SJSA1 (cell line): ENCODE results near the gene ANKRA2. TPM values are rescaled to one million over a fixed set of nuclear protein-coding genes. Genes with fewer than 3 reads are reported as not detected.

Experiments used
- DNase-seq, 2 experiments: peaks; one replicate each; pipeline ENCODE4 v3.0.0-alpha.2; 2015 to 2020; ENCODE audit warnings: low spot score in 2 of 2, low read depth in 1 of 2
- H3K27ac ChIP-seq: fragments of 250-450 bp; sonication (Bioruptor Pico); 2 replicates; pipeline ENCODE4 v1.5.1; 2020; ENCODE audit warnings: mild to moderate bottlenecking, moderate library complexity
- H3K27me3 ChIP-seq: fragments of 250-450 bp; sonication (Bioruptor Pico); replicated peaks from 2 replicates; pipeline ENCODE4 v1.5.1; 2020; ENCODE audit warnings: mild to moderate bottlenecking, moderate library complexity
- H3K36me3 ChIP-seq: fragments of 250-450 bp; sonication (Bioruptor Pico); 2 replicates; pipeline ENCODE4 v1.5.1; 2020; ENCODE audit warnings: mild to moderate bottlenecking
- H3K4me1 ChIP-seq: fragments of 250-450 bp; sonication (Bioruptor Pico); replicated peaks from 2 replicates; pipeline ENCODE4 v1.6.1; 2021; ENCODE audit warnings: mild to moderate bottlenecking
- H3K4me3 ChIP-seq: fragments of 250-450 bp; sonication (Bioruptor Pico); 2 replicates; pipeline ENCODE4 v1.5.1; 2020; ENCODE audit warnings: mild to moderate bottlenecking
- H3K9me3 ChIP-seq: fragments of 250-450 bp; sonication (Bioruptor Pico); replicated peaks from 2 replicates; pipeline ENCODE4 v1.5.1; 2020; ENCODE audit warnings: mild to moderate bottlenecking
- total RNA-seq: library from RNA; depleted of rRNA; stranded (reverse); fragments of >200 nt; shearing (Covaris generic); gene quantifications from 2 replicates; pipeline ENCODE4 v1.2.3, GENCODE V29; 2014; rRNA removed

ANKRA2 gene, protein sequence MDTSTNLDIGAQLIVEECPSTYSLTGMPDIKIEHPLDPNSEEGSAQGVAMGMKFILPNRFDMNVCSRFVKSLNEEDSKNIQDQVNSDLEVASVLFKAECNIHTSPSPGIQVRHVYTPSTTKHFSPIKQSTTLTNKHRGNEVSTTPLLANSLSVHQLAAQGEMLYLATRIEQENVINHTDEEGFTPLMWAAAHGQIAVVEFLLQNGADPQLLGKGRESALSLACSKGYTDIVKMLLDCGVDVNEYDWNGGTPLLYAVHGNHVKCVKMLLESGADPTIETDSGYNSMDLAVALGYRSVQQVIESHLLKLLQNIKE
- total RNA-seq, result 10.2 and 13.8 TPM in 2 replicates

DNA sequence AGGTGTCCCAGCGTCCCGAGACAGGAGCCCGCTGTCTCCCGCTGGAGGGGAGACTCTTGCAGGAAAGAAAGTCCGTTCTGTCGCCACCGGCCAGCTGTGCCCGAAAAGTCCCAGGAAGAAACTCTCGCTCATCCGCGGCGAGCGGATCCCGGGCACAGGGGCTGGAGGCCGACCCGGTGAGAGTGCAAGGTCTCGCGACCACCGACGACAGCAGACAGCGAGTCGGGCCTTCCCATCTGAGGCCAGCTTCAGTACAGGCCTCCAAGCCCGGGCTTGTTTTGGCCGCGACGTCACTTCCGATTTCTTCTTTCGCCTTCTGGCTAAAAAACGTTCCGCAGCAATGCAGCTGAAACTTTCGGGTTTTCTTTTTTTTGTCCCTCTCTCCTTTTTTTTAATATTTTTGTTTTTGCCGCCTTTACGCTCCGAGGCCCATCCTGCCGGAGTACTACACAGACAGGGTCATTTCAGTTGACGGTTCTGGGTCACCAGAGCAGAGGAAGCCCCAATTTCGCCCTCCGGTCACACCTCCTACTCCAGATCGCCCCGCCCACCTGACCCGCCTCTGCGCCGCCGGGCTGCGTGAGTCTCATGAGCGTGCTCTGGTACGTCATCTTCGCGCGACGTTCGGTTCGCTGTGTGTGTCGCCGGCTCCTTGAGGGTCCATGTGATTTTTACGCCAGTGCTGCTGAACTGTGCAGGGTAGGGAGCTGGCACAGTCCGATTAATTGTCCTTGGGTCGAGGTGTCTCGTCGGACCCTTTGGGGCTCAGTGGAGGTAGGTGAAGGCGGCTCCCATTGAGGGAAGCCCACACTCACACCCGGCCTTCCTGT lies at the start of gene ANKRA2, which contains the start of gene UTP15:
ANKRA2 (minus strand) TSS at position 501 of the 830 bp plus-strand sequence. CDS start 2,758 bp downstream, outside the sequence.
UTP15 (plus strand) TSS at position 605 of the 830 bp plus-strand sequence. CDS start 1,602 bp downstream, outside the sequence.
- no peaks in the 10 kb centered on the region for H3K9me3 ChIP-seq
- H3K4me3 ChIP-seq, result peak within 1 kb of the TSS; percentile 53
- DNase-seq, result peak; percentile 96 to 99
- H3K36me3 ChIP-seq, result peaks cover 35% of the 10 kb centered on the region
- H3K27me3 ChIP-seq, result no peaks in the 10 kb centered on the region
- peaks cover 5% of the 10 kb centered on the region for H3K4me1 ChIP-seq
- peak within 1 kb of the TSS; percentile 71 for H3K27ac ChIP-seq

DNA sequence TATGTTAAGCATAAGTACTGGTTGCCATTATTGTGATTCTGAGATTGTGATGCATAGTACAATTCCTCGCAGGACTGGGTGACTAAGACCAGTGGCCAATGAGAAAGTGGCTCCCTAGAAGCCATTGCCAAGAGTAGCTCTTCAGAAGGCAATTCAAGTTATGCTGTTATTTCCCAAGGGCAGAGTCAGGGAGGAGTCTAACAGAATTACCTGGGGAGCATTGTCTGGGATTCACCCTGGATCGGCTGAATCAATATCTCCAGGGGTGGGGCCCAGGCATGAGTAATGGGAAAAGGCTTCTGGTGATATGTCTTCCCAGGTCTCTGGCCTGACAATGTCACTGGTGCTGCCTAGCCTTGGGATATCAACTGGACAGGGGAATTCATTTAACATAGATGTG lies 49.6 kb upstream of the ANKRA2 start:
- H3K27ac ChIP-seq, result no peak overlapping the region
- no peak overlapping the region for H3K4me3 ChIP-seq
- H3K4me1 ChIP-seq, result peaks cover 7% of the 10 kb centered on the region
- no peaks in the 10 kb centered on the region for H3K9me3 ChIP-seq
- DNase-seq, result no peak
- H3K27me3 ChIP-seq, result no peaks in the 10 kb centered on the region
- no peaks in the 10 kb centered on the region for H3K36me3 ChIP-seq

DNA sequence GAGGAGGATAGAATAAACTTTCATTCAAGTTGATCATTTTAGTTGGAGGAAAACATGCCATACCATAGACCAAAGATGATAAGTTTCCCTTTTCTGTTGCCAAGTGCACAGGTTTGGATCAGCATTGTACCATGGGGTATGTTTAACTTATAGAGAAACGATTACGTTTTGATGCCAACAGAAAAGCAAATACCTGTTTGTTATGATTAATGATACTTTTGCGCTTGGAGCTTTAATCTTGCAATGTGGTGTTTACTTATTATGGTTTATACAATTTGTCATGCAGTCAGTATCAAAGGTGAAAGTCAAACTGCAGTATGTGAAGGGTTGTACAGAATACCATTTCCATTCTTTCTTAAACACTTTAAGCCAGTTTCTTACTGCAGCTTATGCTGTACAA lies 47.4 kb upstream of the ANKRA2 start:
- Histone ChIP-seq H3K4me1 (peaks cover 4% of the 10 kb centered on the region), H3K4me3 (no peak overlapping the region), H3K27me3 (no peaks in the 10 kb centered on the region), H3K36me3 (no peaks in the 10 kb centered on the region), H3K9me3 (no peaks in the 10 kb centered on the region), H3K27ac (no peak overlapping the region)
- no peak for DNase-seq

- no peaks in the 10 kb centered on the region for H3K27me3 ChIP-seq
- H3K9me3 ChIP-seq, result no peaks in the 10 kb centered on the region
- no peak for DNase-seq
- H3K36me3 ChIP-seq, result no peaks in the 10 kb centered on the region
- H3K27ac ChIP-seq, result no peak overlapping the region
- H3K4me1 ChIP-seq, result peaks cover 18% of the 10 kb centered on the region
- H3K4me3 ChIP-seq, result no peak overlapping the region
Observed at GRCh38 chr5:73607228-73607627, 41.8 kb upstream of the ANKRA2 start.

DNA sequence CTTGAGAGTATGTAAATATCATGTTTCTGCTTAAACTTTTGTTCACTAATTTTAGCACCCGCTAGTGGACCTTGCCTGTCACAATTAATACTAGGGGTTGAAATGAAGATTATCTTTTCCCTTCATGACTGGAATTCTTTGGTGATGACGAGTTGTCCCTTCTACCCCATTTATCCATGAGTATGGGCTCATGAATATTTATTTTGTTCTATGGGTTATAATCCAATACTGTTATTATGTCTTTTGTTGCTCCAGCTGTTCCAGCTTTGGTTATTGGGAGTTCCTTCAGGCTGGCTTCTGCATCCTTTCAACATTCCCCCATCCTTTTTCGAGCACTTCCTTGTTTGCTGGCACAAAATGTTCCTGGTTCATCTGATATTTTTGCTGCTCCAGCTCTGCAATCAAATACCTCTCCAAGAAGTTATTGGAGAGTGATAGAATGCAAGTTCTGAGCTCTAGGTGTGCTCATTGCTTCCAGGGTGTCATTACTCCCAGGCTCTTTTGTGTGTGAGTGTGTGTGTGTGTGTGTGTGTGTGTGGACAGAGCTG lies 40.8 kb upstream of the ANKRA2 start:
- no peak for DNase-seq
- Histone ChIP-seq H3K27ac (no peak overlapping the region), H3K36me3 (no peaks in the 10 kb centered on the region), H3K9me3 (peaks cover 3% of the 10 kb centered on the region; the same call in 1 of the 2 replicates), H3K27me3 (no peaks in the 10 kb centered on the region), H3K4me3 (no peak overlapping the region), H3K4me1 (peaks cover 18% of the 10 kb centered on the region)

- Histone ChIP-seq H3K4me1 (peaks cover 21% of the 10 kb centered on the region), H3K4me3 (no peak overlapping the region), H3K9me3 (peaks cover 3% of the 10 kb centered on the region; the same call in 1 of the 2 replicates), H3K36me3 (no peaks in the 10 kb centered on the region), H3K27me3 (no peaks in the 10 kb centered on the region), H3K27ac (no peak overlapping the region)
- DNase-seq, result no peak
Observed at GRCh38 chr5:73605223-73606087, 40.0 kb upstream of the ANKRA2 start.

GRCh38 chr5:73603998-73604397 lies 38.6 kb upstream of the ANKRA2 start:
- Histone ChIP-seq H3K9me3 (peaks cover 3% of the 10 kb centered on the region; the same call in 1 of the 2 replicates), H3K36me3 (no peaks in the 10 kb centered on the region), H3K27ac (no peak overlapping the region), H3K4me3 (no peak overlapping the region), H3K27me3 (no peaks in the 10 kb centered on the region), H3K4me1 (peaks cover 29% of the 10 kb centered on the region)
- DNase-seq, result no peak

DNA sequence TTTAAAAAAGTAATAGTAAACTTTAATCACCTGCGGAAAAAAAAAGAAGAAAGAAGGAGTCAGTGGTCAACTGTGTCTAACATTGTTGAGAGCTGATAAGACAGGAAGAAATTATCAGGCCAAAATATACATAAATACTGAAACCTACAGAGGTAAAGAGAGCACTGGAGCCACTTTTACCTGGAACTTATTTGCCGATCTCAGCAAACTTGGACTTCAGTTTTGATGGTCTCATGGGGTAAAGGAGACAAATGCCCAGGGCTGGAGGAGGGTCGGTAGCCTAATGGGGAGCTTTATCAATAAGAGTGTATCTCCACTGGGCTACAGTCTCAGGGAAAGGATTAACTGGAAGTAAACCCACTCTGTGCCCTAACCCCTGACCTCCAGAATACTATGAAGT lies 33.9 kb upstream of the ANKRA2 start:
- no peaks in the 10 kb centered on the region for H3K27me3 ChIP-seq
- H3K4me1 ChIP-seq, result peaks cover 11% of the 10 kb centered on the region
- H3K36me3 ChIP-seq, result no peaks in the 10 kb centered on the region
- DNase-seq, result no peak
- H3K9me3 ChIP-seq, result peaks cover 3% of the 10 kb centered on the region; the same call in 1 of the 2 replicates
- H3K4me3 ChIP-seq, result no peak overlapping the region
- no peak overlapping the region for H3K27ac ChIP-seq

GRCh38 chr5:73596705-73597328 lies 31.4 kb upstream of the ANKRA2 start:
- Histone ChIP-seq H3K4me1 (peaks cover 33% of the 10 kb centered on the region), H3K27ac (no peak overlapping the region), H3K36me3 (no peaks in the 10 kb centered on the region), H3K4me3 (no peak overlapping the region), H3K27me3 (no peaks in the 10 kb centered on the region), H3K9me3 (peaks cover 3% of the 10 kb centered on the region; the same call in 1 of the 2 replicates)
- DNase-seq, result peak; percentile 24 to 50

- DNase-seq, result peak in 1 of 2 experiments; percentile 65
- H3K36me3 ChIP-seq, result no peaks in the 10 kb centered on the region
- peaks cover 27% of the 10 kb centered on the region for H3K4me1 ChIP-seq
- H3K27me3 ChIP-seq, result no peaks in the 10 kb centered on the region
- H3K27ac ChIP-seq, result peak overlapping the region; percentile 47
- H3K4me3 ChIP-seq, result no peak overlapping the region
- no peaks in the 10 kb centered on the region for H3K9me3 ChIP-seq
Observed at GRCh38 chr5:73592551-73592950, 27.1 kb upstream of the ANKRA2 start.

DNA sequence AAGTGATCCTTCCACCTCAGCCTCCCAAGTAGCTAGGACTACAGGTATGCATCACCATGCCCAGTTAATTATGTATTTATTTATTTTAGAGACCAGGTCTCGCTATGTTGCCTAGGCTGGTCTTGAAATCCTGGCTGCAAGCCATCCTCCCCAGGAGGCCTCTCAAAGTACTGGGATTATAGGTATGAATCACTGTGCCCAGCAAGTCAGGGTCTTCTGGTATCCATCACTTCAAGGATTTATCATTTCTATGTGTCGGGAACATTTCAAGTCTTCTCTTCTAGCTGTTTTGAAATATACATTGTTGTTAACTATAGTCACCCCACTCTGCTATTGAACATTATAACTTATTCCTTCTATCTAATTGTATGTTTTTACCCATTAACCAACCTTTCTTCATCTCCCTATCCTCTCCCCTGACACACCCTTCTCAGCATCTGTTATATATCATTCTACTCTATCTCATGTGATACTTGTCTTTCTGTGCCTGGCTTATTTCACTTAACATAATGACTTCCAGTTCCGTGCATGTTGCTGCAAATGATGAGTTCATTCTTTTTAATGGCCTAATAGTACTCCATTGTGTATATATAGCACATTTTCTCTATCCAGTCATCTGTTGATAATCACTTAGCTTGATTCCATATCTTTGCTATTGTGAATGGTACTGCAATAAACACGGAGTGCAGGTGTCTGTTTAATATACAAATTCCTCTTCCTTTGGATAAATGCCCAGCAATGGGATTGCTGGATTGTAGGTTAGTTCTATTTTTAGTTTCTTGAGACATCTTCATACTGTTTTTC lies 26.5 kb upstream of the ANKRA2 start:
- Histone ChIP-seq H3K4me3 (no peak overlapping the region), H3K27ac (peak overlapping the region; percentile 14; the same call in 1 of the 2 replicates), H3K27me3 (no peaks in the 10 kb centered on the region), H3K36me3 (no peaks in the 10 kb centered on the region), H3K9me3 (no peaks in the 10 kb centered on the region), H3K4me1 (peaks cover 27% of the 10 kb centered on the region)
- peak; percentile 51 to 57 for DNase-seq

GRCh38 chr5:73591102-73591695 lies 25.8 kb upstream of the ANKRA2 start:
- peaks cover 27% of the 10 kb centered on the region for H3K4me1 ChIP-seq
- no peak overlapping the region for H3K27ac ChIP-seq
- no peaks in the 10 kb centered on the region for H3K27me3 ChIP-seq
- DNase-seq, result peak; percentile 63 to 68
- H3K36me3 ChIP-seq, result no peaks in the 10 kb centered on the region
- H3K9me3 ChIP-seq, result no peaks in the 10 kb centered on the region
- H3K4me3 ChIP-seq, result no peak overlapping the region
